ENCODE measurements around the gene IQCK. TPM values are rescaled to one million over a fixed set of nuclear protein-coding genes. Genes with fewer than 3 reads are reported as not detected.
A peak's percentile ranks its signal among the peaks of the same experiment; 100 is the strongest.

The IQCK gene, protein sequence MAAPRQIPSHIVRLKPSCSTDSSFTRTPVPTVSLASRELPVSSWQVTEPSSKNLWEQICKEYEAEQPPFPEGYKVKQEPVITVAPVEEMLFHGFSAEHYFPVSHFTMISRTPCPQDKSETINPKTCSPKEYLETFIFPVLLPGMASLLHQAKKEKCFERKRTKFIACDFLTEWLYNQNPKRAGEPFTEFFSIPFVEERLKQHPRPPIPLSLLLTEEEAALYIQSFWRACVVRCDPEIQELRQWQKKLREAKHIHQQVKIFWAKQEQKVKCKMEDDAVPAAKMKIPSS
- total RNA-seq (10 to 100 TPM in 3 of 5 donors, 1 to 10 TPM in 2; 3.5 to 100.0 (median 20.7) TPM), polyA plus RNA-seq (10 to 100 TPM in 1 of 3 donors, 1 to 10 TPM in 2; 7.7 to 18.0 (median 9.1) TPM)
- long read RNA-seq, donor 1, result 0 reads
- long read RNA-seq, donor 2, partial matches to known transcripts, result 0 of 1 reads
- long read RNA-seq, donor 2, other reads (novel, unspliced or antisense), result 0 of 1 reads
- long read RNA-seq, donor 3, partial matches to known transcripts, result 7 of 15 reads
- long read RNA-seq, donor 3, other reads (novel, unspliced or antisense), result 7 of 15 reads
- long read RNA-seq, donor 4, partial matches to known transcripts, result 0 of 1 reads
- long read RNA-seq, donor 4, other reads (novel, unspliced or antisense), result 0 of 1 reads
- long read RNA-seq, donor 5, partial matches to known transcripts, result 23 of 24 reads
- long read RNA-seq, donor 5, other reads (novel, unspliced or antisense), result 0 of 24 reads
- long read RNA-seq, donor 6, transcript IQCK-203 (8 exons, 946 nt), result major isoform, 5 of 127 reads
- long read RNA-seq, donor 6, partial matches to known transcripts, result 122 of 127 reads
- long read RNA-seq, donor 6, other reads (novel, unspliced or antisense), result 0 of 127 reads
- long read RNA-seq, donor 7, partial matches to known transcripts, result 17 of 28 reads
- long read RNA-seq, donor 7, other reads (novel, unspliced or antisense), result 10 of 28 reads
- long read RNA-seq, donor 8, partial matches to known transcripts, result 0 of 2 reads
- long read RNA-seq, donor 8, other reads (novel, unspliced or antisense), result 0 of 2 reads
- long read RNA-seq, donor 9, partial matches to known transcripts, result 9 of 9 reads
- long read RNA-seq, donor 9, other reads (novel, unspliced or antisense), result 0 of 9 reads
- long read RNA-seq, donor 10, partial matches to known transcripts, result 0 of 1 reads
- long read RNA-seq, donor 10, other reads (novel, unspliced or antisense), result 0 of 1 reads

- peak; percentile 92 to 97 for DNase-seq
- peaks cover 0 to 21% (median 20%) of the 10 kb centered on the region in 4 donors for H3K36me3 ChIP-seq
- no peak for TF ChIP-seq POLR2A (IDR thresholded peaks at IDR 0.05)
- peak; percentile 66 to 90 (median 71) for TF ChIP-seq POLR2AphosphoS5 (IDR thresholded peaks at IDR 0.05)
- peak within 1 kb of the TSS; percentile 82 to 100 (median 94) for H3K4me3 ChIP-seq
- peak within 1 kb of the TSS; percentile 73 to 89 (median 88) for H3K27ac ChIP-seq
- H3K27me3 ChIP-seq, result no peaks in the 10 kb centered on the region
- peaks cover 10 to 49% (median 41%) of the 10 kb centered on the region in 4 donors for H3K4me1 ChIP-seq
- intact Hi-C loops (cut with DNase I; ENCODE audit: low total_unique reads), result loop anchor here (10.0 kb wide), 1 partner anchor 167 kb away; the partner anchor contains the start of gene GPRC5B
- H3K9me3 ChIP-seq, result no peaks in the 10 kb centered on the region
- 0 to 1% (median 0%) methylated on average over 41 to 88 of the region's 88 CpGs for WGBS, 5 donors
Measured at GRCh38 chr16:19717741-19718623, at the start of gene IQCK, which contains the start of gene KNOP1. Gene IQCK (plus strand): TSS chr16:19718271. CDS start chr16:19718307, 36 bp downstream. Gene KNOP1 (minus strand): TSS chr16:19718227. CDS start chr16:19715035, 3,192 bp downstream.

- TF ChIP-seq EP300 (IDR thresholded peaks at IDR 0.05) (no peak), POLR2AphosphoS5 (IDR thresholded peaks at IDR 0.05) (no peak), POLR2A (IDR thresholded peaks at IDR 0.05) (no peak), CTCF (IDR thresholded peaks at IDR 0.05) (no peak)
- intact Hi-C loops (cut with DNase I; ENCODE audit: low total_unique reads), result no loop called here
- Histone ChIP-seq H3K4me3 (no peak overlapping the region), H3K27ac (no peak overlapping the region), H3K36me3 (peaks cover 20 to 97% (median 76%) of the 10 kb centered on the region in 4 donors), H3K4me1 (no peaks in the 10 kb centered on the region), H3K9me3 (no peaks in the 10 kb centered on the region), H3K27me3 (no peaks in the 10 kb centered on the region)
- DNase-seq, result no peak
- WGBS, 5 donors, result 94 to 99% (median 98%) methylated on average over 4 of the region's 4 CpGs
Measured at GRCh38 chr16:19672378-19672777, 45.7 kb upstream of the IQCK start.

- Histone ChIP-seq H3K36me3 (peaks cover 14 to 87% (median 63%) of the 10 kb centered on the region in 4 donors), H3K4me1 (no peaks in the 10 kb centered on the region), H3K4me3 (no peak overlapping the region), H3K27ac (no peak overlapping the region), H3K27me3 (no peaks in the 10 kb centered on the region), H3K9me3 (no peaks in the 10 kb centered on the region)
- DNase-seq, result no peak
- WGBS, 5 donors, result 95 to 99% (median 97%) methylated on average over 5 of the region's 5 CpGs
- no peak for TF ChIP-seq POLR2AphosphoS5 (IDR thresholded peaks at IDR 0.05)
- TF ChIP-seq CTCF (IDR thresholded peaks at IDR 0.05), result no peak
- TF ChIP-seq POLR2A (IDR thresholded peaks at IDR 0.05), result no peak
- TF ChIP-seq EP300 (IDR thresholded peaks at IDR 0.05), result no peak
- intact Hi-C loops (cut with DNase I; ENCODE audit: low total_unique reads), result no loop called here
Measured at GRCh38 chr16:19674485-19674884, 43.6 kb upstream of the IQCK start.

DNA sequence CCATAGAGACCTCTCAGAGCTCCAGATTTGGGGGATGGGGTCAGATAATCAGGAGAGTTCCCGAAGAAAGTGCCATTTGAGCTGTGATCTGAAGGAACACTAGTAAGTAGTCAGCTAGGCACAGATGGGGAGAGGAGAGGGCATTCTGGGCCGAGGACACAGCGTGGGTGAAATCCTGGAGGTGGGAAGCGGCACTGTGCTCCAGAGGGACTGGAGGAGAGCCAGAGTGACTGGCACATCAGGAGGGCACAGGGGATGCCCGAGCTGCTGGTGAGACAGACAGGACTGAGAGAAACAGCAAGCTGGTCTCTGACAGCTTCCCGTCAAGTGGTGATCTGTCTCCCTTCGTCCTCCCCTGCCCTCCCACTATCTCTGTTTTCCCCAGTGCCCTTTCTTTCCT is 40.7 kb upstream of the IQCK start:
- Histone ChIP-seq H3K27ac (no peak overlapping the region), H3K4me3 (no peak overlapping the region), H3K9me3 (no peaks in the 10 kb centered on the region), H3K4me1 (no peaks in the 10 kb centered on the region), H3K27me3 (no peaks in the 10 kb centered on the region), H3K36me3 (peaks cover 3 to 74% (median 45%) of the 10 kb centered on the region in 4 donors)
- WGBS, 5 donors, result 82 to 97% (median 89%) methylated on average over 7 of the region's 7 CpGs
- intact Hi-C loops (cut with DNase I; ENCODE audit: low total_unique reads), result no loop called here
- TF ChIP-seq EP300 (IDR thresholded peaks at IDR 0.05), result no peak
- TF ChIP-seq CTCF (IDR thresholded peaks at IDR 0.05), result no peak
- no peak for TF ChIP-seq POLR2A (IDR thresholded peaks at IDR 0.05)
- no peak for TF ChIP-seq POLR2AphosphoS5 (IDR thresholded peaks at IDR 0.05)
- DNase-seq, result no peak

Measured in stomach (tissue), 19 donors.